Activated CD4-positive, alpha-beta T cell treated with anti-CD3 and anti-CD28 coated beads for 36 hours (primary cell): ENCODE data around the gene PPME1. TPM values are rescaled to one million over a fixed set of nuclear protein-coding genes. Genes with fewer than 3 reads are reported as not detected.

Experiments used
- ATAC-seq: fragments of 200-7000 bp; cut with Tn5 transposase; one replicate; pipeline ENCODE4 v1.10.0; 2021; ENCODE audit warnings: mild to moderate bottlenecking, moderate library complexity
- CTCF ChIA-PET: fragments of 350-600 bp; sonication (Branson Sonifier 250); formaldehyde crosslinking; loops from one replicate; lab custom pipeline; 2021; ENCODE audit warnings: antibody characterized with exemption; lab: Charles Lee
- POLR2A ChIA-PET: fragments of 350-600 bp; sonication (Branson Sonifier 250); formaldehyde crosslinking; loops from one replicate; lab custom pipeline; 2021; ENCODE audit warnings: antibody characterized with exemption, inconsistent platforms; lab: Charles Lee
- DNase-seq: peaks from one replicate; pipeline ENCODE4 v3.0.0-alpha.2; 2020
- H3K27ac Mint-ChIP-seq: one replicate; pipeline ENCODE4 v1.8.0; 2021; ENCODE audit warnings: mixed read lengths
- H3K27me3 Mint-ChIP-seq: one replicate; pipeline ENCODE4 v1.8.0; 2021; ENCODE audit warnings: mixed read lengths
- H3K36me3 Mint-ChIP-seq: one replicate; pipeline ENCODE4 v1.8.0; 2021; ENCODE audit warnings: low read depth, mixed read lengths
- H3K4me1 Mint-ChIP-seq: one replicate; pipeline ENCODE4 v1.8.0; 2021; ENCODE audit warnings: mixed read lengths
- H3K4me3 Mint-ChIP-seq: one replicate; pipeline ENCODE4 v1.8.0; 2021; ENCODE audit warnings: mild to moderate bottlenecking, moderate library complexity, mixed read lengths
- H3K9me3 Mint-ChIP-seq: one replicate; pipeline ENCODE4 v1.8.0; 2021; ENCODE audit warnings: low read depth, mixed read lengths
- intact Hi-C, 2 experiments: fragments of 100-400 bp; cut with DNase I in 1 of 2; cut with micrococcal nuclease in 1 of 2; formaldehyde crosslinking; loops; one replicate each; pipeline versions ENCODE4 v1.14.2 to v1.15.1; 2022 to 2024; cut with DNase I, micrococcal nuclease
- total RNA-seq, 2 experiments: library from RNA; stranded (reverse); gene quantifications; one replicate each; pipeline ENCODE4 v1.2.3, GENCODE V29; 2021

The PPME1 gene
- total RNA-seq, 2 experiments from 2014 or later: 54.2 to 61.5 TPM

DNA sequence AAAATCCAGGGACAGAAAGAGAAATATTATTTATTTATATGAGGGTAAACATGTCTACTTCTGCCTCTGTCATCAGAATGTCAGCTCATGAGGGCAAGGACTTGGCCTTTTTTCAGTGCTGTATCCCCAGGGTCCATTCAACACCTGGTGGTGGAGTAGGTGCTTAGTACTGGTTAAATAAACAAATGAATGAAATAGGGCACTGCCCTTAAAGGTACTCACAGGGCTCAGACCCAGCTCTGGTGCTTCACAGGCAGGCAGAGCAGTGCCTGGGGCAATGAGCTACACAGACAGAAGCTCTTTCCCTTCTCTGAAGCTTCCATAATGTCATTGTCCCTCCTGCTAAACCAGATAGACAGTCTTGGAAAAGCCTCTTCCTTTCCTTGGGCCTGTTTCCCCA is 109.4 kb downstream of the PPME1 start:
- H3K4me1 Mint-ChIP-seq: no peaks in the 10 kb centered on the region
- peaks cover 3% of the 10 kb centered on the region for H3K27me3 Mint-ChIP-seq
- no peak overlapping the region for H3K4me3 Mint-ChIP-seq
- H3K9me3 Mint-ChIP-seq: no peaks in the 10 kb centered on the region
- H3K27ac Mint-ChIP-seq: no peak overlapping the region
- POLR2A ChIA-PET: no interaction called here
- ATAC-seq (no peak), DNase-seq (no peak)
- intact Hi-C loops: no loop called here
- no peaks in the 10 kb centered on the region for H3K36me3 Mint-ChIP-seq
- CTCF ChIA-PET: interaction anchor here (0.7 kb wide), 1 partner anchor 25 kb away, joined by 5 read pairs; no protein-coding TSS in a partner anchor

DNA sequence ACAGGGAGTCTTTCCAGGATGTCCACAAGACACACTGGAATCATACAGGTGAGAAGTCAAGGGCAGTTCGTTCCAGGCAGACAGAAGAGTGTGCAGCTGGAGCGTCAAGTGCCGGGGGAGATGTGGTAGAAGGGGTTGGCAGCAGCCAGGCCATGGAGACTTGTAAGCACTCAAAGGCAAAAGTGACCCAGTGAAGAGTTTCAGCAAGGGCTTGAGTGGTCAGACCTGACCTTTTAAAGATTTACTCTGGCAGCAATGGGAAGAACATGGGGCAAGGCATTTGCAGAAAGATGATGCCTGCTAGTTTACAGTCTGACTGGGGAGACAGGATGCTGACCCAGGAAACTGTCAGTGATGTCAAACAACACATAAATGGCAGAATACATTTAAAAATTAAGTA is 111.3 kb downstream of the PPME1 start:
- no peak overlapping the region for H3K4me3 Mint-ChIP-seq
- no peaks in the 10 kb centered on the region for H3K4me1 Mint-ChIP-seq
- POLR2A ChIA-PET: no interaction called here
- no peak for DNase-seq
- CTCF ChIA-PET: interaction anchor here (0.7 kb wide), 1 partner anchor 30 kb away, joined by 3 read pairs; no protein-coding TSS in a partner anchor
- ATAC-seq: no peak
- no peaks in the 10 kb centered on the region for H3K27me3 Mint-ChIP-seq
- intact Hi-C loops: no loop called here
- H3K27ac Mint-ChIP-seq: no peak overlapping the region
- H3K36me3 Mint-ChIP-seq: no peaks in the 10 kb centered on the region
- H3K9me3 Mint-ChIP-seq: no peaks in the 10 kb centered on the region

DNA sequence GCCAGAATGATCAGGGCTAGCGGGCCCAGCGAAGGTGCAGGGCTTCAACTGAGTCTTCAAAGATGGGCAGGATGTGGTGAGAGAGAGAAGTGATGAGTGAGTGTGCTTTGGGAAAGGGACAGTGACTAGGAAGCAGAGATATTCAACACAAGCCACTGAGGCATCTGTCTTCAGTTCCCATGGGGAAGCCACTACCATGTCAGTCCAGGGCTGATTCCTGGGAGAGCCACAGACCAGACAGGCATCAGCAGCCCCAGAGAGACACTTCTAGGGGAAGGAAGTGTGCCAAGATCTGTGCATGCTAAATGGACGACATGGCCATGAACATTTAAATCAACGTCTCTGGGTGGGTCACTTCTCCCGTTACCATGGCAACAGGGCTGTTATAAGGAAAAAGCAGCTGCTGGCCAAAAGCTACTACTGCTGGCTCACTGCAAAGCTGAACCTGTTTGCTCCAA is 111.9 kb downstream of the PPME1 start:
- Mint-ChIP-seq H3K27ac (no peak overlapping the region), H3K9me3 (no peaks in the 10 kb centered on the region), H3K4me3 (no peak overlapping the region), H3K36me3 (no peaks in the 10 kb centered on the region), H3K4me1 (peaks cover 1% of the 10 kb centered on the region), H3K27me3 (no peaks in the 10 kb centered on the region)
- peak; percentile 44 for ATAC-seq
- intact Hi-C loops: no loop called here
- DNase-seq: no peak
- ChIA-PET POLR2A (no interaction called here), CTCF (interaction anchor here (0.6 to 0.7 kb wide), 3 partner anchors 31 to 1519 kb away, joined by 3 to 4 read pairs (median 3); no protein-coding TSS in a partner anchor)

DNA sequence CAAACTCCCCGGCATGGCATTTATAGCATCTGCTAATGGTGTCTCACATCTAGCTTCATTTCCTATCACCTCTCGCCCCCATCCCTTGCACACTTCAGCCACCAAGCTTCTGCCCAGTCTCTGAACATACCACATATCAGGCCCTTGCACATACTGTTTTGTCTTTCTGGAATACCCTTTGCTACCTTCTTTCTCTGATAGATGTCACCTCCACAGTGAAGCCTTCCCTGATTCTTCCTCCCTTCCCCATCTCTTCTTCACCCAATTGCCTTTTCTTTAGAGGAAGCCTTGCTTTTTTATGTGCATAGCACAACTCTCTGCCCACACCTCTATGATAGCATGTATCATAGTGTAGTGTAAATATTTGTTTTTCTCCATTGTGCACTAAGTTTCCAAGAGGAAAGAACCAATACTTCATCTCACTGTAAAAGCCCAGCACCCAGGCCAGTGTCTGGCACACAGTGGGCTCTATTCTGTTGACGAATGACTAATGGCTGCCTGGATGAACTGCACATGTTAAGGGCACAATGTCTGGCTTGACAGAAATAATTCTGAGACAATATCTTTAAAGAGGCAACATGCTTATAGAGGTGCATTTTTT is 112.6 kb downstream of the PPME1 start:
- no peaks in the 10 kb centered on the region for H3K9me3 Mint-ChIP-seq
- H3K36me3 Mint-ChIP-seq: no peaks in the 10 kb centered on the region
- DNase-seq (no peak), ATAC-seq (no peak)
- H3K27ac Mint-ChIP-seq: no peak overlapping the region
- peaks cover 6% of the 10 kb centered on the region for H3K4me1 Mint-ChIP-seq
- no peak overlapping the region for H3K4me3 Mint-ChIP-seq
- intact Hi-C loops: no loop called here
- POLR2A ChIA-PET: no interaction called here
- CTCF ChIA-PET: interaction anchor here (0.6 kb wide), 2 partner anchors 688 to 1519 kb away, joined by 3 to 4 read pairs; no protein-coding TSS in a partner anchor
- no peaks in the 10 kb centered on the region for H3K27me3 Mint-ChIP-seq

DNA sequence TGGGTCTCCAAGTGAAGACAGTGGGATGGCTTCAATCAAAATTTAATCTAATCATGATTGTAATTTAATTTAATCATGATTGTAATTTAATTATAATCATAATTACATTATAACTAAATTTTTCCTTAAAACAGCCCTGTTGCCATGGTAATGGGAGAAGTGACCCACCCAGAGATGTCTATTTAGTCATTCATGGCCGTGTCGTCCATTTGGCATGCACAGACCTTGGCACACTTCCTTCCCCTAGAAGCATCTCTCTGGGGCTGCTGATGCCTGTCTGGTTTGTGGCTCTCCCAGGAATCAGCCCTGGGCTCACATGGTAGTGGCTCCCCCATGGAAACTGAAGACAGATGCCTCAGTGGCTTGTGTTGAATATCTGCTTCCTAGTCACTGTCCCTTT is 113.4 kb downstream of the PPME1 start:
- no peak overlapping the region for H3K4me3 Mint-ChIP-seq
- ATAC-seq: no peak
- DNase-seq: no peak
- H3K27ac Mint-ChIP-seq: no peak overlapping the region
- H3K4me1 Mint-ChIP-seq: peaks cover 6% of the 10 kb centered on the region
- H3K27me3 Mint-ChIP-seq: no peaks in the 10 kb centered on the region
- no peaks in the 10 kb centered on the region for H3K36me3 Mint-ChIP-seq
- intact Hi-C loops: no loop called here
- H3K9me3 Mint-ChIP-seq: no peaks in the 10 kb centered on the region
- ChIA-PET POLR2A (no interaction called here), CTCF (no interaction called here)

DNA sequence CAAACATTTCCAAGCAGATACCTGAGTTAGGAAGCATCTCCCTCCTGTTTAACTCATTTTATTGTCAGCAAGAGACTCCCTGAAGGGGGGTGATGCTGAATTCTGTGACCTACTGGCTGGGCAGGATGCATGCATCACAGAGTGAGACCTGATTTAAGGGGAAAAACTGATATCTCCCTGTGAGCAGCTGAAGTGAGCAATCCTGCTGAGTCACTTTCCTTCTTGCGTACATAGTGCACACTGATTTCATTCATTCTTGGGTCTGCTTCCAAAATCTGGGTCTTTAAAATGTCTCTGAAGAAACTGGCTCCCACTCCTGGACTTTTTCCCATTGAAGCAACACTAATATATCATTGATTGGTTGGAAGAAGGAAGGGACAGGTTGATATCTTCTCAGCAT is 117.1 kb downstream of the PPME1 start:
- POLR2A ChIA-PET: no interaction called here
- Mint-ChIP-seq H3K27ac (no peak overlapping the region), H3K9me3 (no peaks in the 10 kb centered on the region), H3K4me1 (peaks cover 6% of the 10 kb centered on the region), H3K4me3 (no peak overlapping the region), H3K27me3 (peaks cover 3% of the 10 kb centered on the region), H3K36me3 (no peaks in the 10 kb centered on the region)
- DNase-seq (peak; percentile 28), ATAC-seq (peak; percentile 85)
- CTCF ChIA-PET: no interaction called here
- intact Hi-C loops: no loop called here

DNA sequence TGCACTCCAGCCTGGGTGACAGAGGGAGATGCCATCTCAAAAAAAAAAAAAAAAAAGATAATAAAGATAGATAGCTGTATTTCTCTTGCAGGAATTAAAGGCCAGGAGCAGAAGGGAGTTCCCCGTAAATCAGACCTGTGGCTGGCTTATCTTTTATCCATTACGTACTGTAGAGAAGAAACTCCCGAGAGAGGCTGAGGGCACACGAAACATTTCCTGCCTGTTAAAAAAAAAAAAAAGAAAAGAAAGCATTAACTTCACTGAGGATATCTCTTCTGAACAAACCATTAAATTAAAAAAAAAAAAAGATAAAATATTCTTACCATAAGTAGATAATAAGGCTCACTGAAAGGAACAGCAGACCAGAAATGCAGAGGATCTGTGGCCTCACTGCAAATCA is 117.8 kb downstream of the PPME1 start:
- intact Hi-C loops: no loop called here
- H3K27ac Mint-ChIP-seq: no peak overlapping the region
- ATAC-seq (no peak), DNase-seq (no peak)
- H3K4me1 Mint-ChIP-seq: peaks cover 6% of the 10 kb centered on the region
- peaks cover 5% of the 10 kb centered on the region for H3K27me3 Mint-ChIP-seq
- H3K9me3 Mint-ChIP-seq: no peaks in the 10 kb centered on the region
- H3K4me3 Mint-ChIP-seq: no peak overlapping the region
- ChIA-PET CTCF (no interaction called here), POLR2A (no interaction called here)
- H3K36me3 Mint-ChIP-seq: no peaks in the 10 kb centered on the region

DNA sequence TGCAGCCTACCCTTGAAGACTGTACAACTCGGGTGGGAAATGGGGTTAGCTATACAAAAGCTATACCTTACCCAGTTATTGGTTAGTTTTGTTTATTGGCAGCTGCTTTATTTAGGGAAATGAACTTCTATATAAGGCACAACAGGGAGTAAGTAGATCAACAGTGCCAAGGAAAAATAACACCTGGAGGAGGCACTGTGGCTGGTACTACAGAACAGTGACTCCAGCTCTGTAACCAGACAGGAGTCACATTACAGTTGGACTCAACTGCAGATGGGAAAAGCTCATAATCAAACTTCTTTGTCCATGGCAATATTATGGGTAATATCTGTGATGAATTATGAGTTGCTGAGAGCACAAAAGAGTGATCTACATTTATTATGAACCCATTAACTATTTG is 126.4 kb downstream of the PPME1 start:
- Mint-ChIP-seq H3K9me3 (no peaks in the 10 kb centered on the region), H3K27me3 (peaks cover 5% of the 10 kb centered on the region), H3K27ac (no peak overlapping the region), H3K4me3 (no peak overlapping the region), H3K4me1 (peaks cover 7% of the 10 kb centered on the region), H3K36me3 (no peaks in the 10 kb centered on the region)
- no peak for ATAC-seq
- no peak for DNase-seq
- ChIA-PET POLR2A (no interaction called here), CTCF (interaction anchor here (0.7 to 3.6 kb wide), 3 partner anchors 24 to 78 kb away, joined by 3 to 20 read pairs (median 3); no protein-coding TSS in a partner anchor)
- intact Hi-C loops: no loop called here

DNA sequence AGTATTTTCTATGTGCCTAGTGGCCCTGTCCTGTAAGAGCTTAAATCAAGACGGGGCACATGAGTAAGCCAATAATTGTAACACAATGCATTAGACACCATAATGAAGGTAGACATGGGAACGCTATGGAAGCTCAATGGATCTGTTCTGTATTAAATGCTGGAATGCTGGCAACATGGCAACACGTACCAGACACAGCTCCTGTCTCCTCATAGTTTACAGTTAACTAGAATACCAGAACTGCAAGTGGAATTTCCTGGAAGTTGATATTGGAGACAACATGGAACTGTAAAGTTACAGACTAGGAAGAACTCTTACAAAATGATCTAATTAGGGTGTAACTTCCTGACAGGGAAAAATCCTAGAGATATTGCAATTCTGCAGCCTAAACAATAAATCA is 127.9 kb downstream of the PPME1 start:
- no peak overlapping the region for H3K4me3 Mint-ChIP-seq
- H3K27me3 Mint-ChIP-seq: no peaks in the 10 kb centered on the region
- peaks cover 7% of the 10 kb centered on the region for H3K4me1 Mint-ChIP-seq
- H3K27ac Mint-ChIP-seq: no peak overlapping the region
- H3K9me3 Mint-ChIP-seq: no peaks in the 10 kb centered on the region
- ChIA-PET POLR2A (no interaction called here), CTCF (interaction anchor here (3.6 kb wide), 1 partner anchor 22 kb away, joined by 20 read pairs; no protein-coding TSS in a partner anchor)
- ATAC-seq: no peak
- no peak for DNase-seq
- intact Hi-C loops: no loop called here
- H3K36me3 Mint-ChIP-seq: no peaks in the 10 kb centered on the region

Other genes starting within 250 kb of the PPME1 start
- gene DNAJB13, start 220.3 kb upstream of the PPME1 start, total RNA-seq: under 1 TPM; 0.37 to 0.57 TPM
- 100 to 1,000 TPM; 259 to 261 TPM for gene UCP2, start 188.4 kb upstream of the PPME1 start, total RNA-seq
- gene UCP3, start 162.2 kb upstream of the PPME1 start, total RNA-seq: under 1 TPM; 0.69 to 0.73 TPM
- 10 to 100 TPM; 23.9 to 28.0 TPM for gene C2CD3, start 287 bp upstream of the PPME1 start, total RNA-seq
- not detected for gene P4HA3, start 140.4 kb downstream of the PPME1 start, total RNA-seq
- gene PGM2L1, start 227.1 kb downstream of the PPME1 start, total RNA-seq: 10 to 100 TPM in 1 of 2 experiments, 1 to 10 TPM in 1; 8.8 to 11.0 TPM